CD4-positive, alpha-beta T cell treated with Interleukin-6 for 4 hours (primary cell): ENCODE results near the gene MTOR.
A peak's percentile ranks its signal among the peaks of the same experiment; 100 is the strongest.
"Not testable (repeated sequence)": the region's sequence is repeated elsewhere in the genome, so short reads cannot be mapped to it uniquely, and the experiment has no call there.

ENCODE experiments used
- DNase-seq: peaks from one replicate; pipeline ENCODE4 v3.0.0-alpha.2; 2020; ENCODE audit warnings: mixed read lengths

The MTOR gene

DNA sequence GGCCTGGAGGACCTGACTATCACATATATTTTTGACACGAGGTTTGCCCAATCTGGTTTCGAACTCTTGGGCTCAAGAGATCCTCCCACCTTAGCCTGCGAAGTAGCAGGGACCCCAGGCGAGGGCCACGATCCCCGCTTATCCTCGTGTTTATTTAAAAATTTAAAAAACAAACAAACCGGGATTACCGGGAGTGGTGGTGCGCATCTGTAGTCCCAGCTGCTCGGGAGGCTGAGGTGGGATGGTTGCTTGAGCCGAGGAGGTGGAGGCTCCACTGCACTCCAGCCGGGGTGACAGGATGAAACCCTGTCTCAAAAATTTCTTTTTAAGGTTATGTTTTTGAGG, 162.2 kb downstream of the MTOR start:
- no peak for DNase-seq

DNA sequence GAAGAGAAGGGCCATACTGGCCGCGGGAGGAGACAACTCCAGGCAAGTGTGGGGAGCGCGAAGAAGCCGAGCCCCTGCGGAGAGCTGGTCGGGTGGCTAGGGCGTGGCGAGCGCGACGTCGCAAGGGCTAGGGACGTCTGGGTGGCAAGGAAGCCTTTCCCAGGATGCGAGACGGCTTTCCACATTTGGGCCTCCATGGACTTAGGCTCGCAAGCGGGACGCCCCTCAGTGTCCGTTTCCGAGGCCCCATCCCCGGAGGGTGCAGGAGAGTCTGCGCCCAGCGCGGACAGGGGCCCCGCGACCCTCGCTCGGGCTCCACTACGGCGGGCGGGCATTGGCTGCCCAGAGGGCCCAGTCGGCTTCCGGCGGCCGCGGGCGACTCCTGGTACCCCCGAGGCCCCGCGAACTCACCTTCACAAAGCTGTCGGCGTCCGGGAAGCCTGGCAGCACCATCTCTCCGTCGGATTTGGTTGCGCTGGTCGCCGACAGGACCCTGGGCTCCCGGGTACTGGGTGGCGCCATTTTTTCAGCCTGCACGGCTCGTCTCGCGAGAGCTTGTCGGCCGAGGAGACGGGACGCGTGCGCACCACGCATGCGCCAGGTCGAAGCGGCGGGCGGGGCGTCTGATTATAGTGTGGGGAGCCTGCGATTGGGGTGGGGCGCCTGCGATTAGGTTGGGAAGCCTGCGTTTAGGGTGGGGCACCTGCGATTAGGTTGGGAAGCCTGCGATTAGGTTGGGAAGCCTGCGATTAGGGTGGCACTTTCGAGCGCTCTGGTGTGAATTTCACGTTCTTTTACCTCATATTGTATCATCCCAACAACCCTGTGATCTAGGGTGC, 162.8 kb downstream of the MTOR start, which contains the start of gene EXOSC10:
EXOSC10 (minus strand) TSS at position 560 of the 839 bp plus-strand sequence; CDS start at position 522, 38 bp downstream.
- peak; percentile 96 for DNase-seq

DNA sequence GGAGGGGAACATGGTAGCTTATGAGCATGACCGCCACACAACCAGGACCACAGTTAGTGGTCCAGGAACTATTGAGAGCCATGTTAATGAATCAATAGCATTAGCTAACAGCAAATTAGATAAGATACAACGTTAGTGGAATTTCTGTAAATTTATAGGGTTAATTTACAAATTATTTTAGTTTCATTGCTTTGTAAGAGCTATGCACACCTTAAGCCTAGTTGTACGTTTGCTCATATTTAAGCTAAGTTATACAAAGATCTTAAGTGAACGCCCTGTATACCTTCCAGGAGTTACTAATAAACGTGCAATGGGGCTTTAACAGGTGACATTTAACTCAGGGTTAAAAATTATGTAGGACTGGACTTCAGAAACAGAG, 163.4 kb downstream of the MTOR start:
- no peak for DNase-seq

DNA sequence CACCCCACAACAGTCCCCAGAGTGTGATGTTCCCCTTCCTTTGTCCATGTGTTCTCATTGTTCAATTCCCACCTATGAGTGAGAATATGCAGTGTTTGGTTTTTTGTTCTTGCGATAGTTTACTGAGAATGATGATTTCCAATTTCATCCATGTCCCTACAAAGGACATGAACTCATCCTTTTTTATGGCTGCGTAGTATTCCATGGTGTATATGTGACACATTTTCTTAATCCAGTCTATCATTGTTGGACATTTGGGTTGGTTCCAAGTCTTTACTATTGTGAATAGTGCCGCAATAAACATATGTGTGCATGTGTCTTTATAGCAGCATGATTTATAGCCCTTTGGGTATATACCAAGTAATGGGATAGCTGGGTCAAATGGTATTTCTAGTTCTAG, 178.6 kb downstream of the MTOR start:
- DNase-seq = not testable (repeated sequence)

DNA sequence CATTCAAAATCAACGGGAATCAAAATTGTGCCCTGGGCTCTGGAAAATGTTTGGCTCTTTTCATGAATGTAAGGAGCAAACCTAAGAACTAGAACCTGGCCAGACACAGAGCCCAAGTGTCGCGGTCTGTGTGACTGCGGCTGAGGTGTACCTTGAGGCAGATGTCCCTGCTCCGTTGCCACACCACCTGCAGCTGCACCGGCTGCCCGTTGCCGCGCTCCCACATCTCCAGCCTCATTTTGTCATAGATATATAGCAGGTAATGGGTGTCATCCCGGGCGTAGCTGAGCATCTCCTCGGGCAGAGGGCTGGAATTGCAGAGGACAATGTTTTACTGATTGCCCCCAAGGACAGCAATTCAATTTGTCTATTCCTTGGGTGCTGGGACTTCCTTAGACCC, 181.4 kb downstream of the MTOR start:
- DNase-seq = no peak

DNA sequence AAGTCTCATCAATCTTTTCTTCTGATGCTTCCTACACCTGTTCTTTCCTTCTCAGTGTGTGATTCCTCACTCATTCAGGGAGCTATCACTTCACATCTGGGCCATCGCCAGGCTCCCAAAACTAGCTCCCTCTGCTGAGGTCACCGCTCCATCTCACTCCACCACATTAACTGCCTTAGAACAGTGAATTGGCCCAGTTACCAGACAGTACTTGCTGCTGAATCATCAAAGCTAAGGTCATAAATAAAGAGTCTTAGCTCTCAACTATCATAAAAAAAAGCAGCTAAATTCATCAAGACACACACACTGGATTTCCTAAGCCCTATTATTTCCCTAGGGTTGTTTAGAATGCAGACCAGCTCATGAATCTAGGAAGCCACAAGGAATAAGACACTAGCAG, 183.7 kb downstream of the MTOR start:
- no peak for DNase-seq

DNA sequence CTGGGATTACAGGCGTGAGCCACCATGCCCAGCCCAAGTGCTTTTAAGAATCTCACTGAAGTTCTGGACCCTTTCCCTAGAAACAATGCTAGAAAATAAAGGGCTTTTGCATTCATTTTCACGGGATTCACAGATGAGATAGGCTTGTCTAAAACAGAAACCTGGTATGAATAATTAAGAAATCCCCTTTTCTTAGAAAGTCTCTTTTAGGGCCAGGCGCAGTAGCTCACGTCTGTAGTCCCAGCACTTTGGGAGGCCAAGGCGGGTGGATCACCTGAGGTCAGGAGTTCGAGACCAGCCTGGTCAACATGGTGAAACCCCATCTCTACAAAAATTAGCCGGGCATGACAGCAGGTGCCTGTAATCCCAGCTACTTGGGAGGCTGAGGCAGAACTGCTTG, 189.0 kb downstream of the MTOR start:
- not testable (repeated sequence) for DNase-seq

DNA sequence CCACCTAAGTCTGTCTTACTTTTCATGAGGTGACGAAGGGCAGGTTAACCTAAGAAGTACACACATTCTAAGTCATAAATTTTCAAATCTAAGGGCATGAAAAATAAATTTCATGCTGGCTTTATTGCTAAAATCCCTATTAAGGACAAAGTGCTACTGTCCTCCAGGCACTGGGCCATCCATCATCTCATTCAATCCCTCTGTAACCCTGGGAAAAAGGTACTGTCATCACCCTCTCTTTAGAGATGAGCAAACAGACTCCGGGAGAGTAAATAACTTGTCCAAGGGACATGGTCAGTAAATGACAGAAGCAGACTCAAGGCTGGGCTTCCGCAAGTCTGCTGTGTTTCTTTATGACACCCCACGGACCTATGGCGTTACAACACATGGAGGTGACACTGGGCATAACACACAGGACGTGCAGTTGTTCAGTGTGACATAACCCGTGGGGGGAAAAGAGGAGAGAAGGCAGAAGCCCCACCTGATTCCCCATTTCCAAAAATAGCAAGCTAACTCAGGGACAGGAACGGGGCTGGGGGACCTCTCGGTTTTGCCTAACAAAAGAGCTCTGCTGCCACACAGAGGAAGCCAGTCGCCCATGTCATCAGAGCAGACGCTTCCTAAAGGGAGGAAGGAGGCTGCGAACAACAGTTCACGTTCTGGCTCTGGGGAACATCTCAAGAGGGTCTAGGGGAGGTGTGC, 190.0 kb downstream of the MTOR start:
- DNase-seq = no peak

DNA sequence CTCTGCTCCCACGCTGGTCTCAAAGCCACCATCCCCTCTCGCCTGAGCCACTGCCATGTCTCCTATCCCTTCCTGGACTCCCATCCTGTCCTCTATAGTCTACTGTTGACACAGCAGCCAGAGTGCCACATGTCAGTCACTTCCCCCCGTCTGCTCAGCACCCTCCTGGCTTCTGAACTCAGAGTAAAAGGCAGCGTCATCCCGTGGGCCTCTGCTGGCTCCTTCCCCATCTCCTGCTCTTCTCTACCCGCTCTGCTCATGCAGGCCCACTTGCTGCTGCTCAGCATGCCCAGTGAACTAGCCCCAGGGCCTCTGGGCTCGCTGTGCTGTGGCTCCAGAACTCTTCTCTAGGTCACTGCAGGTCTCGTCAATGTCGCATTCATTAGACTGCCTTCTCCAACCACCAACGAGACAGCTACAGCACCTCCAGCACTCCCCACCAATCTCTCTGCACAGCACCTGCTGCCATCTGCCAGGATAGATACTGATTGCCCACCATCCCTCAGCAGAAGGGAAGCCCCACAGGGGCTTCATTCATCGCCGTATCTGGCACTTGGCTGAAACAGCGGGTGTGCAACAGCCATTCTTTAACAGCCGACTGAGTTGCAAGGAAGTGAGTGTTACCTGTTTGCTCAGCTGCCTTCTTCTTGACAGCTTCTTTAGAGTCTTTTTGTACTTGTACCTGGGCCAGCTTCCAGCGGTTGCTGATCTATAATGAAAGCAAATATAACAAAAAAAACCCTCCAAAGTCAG, 190.7 kb downstream of the MTOR start:
- no peak for DNase-seq

DNA sequence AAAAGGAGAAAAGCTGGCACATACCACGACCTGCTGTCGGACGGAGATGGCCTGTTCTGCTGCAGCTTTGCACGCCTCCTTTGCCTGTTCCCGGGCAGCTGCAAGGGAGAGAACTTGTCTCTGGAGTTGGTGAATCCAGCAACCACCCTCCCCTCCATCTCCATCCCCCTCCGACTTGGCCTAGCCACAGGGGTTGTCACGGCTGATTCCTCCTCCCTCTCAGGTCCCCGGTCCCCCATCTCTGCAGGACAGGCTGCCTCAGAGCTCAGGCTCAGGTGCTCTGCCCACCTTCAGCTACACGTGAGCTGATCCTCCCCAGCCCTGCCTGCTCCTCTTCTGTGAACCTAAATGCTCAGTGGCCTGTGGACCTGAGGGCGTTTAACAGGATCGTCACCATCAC, 191.5 kb downstream of the MTOR start:
- no peak for DNase-seq

DNA sequence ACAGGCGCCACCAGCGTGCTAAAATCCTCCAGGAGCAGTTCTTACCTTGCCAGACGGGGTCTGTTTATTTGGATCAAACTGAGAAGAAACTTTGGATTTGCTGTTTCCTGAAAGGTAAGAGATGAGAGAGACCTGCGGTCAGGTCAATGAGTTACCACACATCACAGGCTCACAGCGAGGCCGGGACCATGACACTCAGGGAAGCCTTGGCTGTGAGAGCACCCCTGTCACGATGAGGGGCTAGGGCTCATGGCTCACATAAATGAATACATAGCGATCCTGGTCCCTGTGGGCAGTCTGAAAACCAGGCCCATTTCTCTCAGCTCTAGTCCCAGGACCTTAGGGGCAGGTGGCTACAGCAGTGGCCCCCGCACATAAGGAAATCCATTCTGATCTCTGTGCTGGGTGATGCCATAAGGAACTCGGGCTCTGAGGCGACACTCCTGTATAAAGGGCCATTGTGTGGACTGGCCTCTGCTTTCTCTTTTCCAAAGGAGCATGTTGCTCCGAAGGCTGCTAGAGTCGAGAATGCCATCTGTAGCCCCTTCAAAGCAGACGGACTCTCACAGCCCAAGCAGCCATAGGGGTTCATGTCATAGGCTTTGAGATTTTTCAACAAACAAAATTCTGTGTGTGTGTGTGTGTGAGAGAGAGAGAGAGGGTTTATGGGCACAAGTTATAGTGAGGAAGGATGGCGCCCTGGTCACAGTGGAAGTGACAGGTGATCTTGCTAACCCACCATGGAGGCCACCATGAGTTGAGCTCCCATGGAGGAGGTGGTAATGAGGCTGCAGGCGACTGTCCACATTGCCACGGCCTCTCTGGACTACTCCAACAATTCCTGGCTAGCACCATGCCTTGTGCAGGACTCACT, 193.5 kb downstream of the MTOR start:
- DNase-seq = no peak

DNA sequence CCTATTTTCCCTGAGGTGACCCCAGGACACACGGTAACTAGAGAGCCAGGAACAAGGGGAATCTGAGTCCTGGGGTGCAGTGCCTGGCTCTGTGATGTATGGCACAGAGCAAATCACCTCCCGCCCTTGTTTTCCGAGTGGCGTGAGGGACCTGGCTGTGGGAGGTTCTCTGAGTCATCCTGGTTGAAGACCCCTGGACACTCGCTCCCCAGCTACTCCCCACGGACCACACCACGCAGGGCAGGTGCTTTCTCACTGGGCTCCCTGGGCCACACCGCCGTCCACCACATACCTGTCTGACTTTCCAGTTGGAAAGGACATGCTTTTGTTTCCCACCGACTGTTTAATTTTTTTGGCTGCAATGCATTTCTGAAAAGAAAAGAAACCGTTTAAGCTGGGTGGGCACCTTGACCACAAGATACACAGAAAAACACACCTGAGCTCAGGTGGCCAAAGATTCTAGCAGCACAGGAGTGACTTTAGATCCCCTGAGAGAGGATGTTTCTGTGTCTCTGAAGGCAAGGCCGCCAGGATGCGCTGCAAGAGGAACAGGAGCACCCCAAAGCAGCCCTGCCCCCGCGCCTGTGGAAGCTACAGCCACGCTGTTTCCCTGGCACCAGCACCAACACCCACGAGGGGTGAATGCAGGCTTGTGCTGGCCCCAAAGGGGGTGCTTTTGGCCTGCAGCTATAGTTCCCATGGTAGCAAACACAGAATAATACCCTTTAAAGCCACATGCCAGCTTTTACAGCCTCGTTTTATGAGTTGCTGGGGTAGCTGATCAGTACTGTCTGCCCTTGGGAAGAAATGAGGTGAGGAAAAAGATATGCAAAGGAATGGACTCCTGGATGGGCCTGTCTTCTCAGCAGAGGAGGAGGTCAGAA, 194.4 kb downstream of the MTOR start:
- DNase-seq = no peak

DNA sequence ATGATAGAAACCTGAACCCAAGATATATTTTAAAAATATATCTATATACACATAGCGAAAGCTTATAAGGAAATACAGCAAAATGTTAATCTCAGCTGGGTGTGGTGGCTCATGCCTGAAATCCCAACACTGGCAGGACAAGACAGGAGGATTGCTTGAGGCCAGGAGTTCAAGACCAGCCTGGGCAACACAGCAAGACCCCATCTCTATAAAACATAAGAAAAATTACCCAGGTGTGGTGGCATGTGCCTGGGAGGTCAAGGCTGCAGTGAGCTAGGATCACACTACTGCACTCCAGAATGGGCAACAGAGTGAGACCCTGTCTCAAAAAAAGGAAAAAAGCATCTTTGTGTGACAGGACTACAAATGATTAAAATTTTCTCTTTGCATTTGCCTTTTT, 196.6 kb downstream of the MTOR start:
- no peak for DNase-seq

DNA sequence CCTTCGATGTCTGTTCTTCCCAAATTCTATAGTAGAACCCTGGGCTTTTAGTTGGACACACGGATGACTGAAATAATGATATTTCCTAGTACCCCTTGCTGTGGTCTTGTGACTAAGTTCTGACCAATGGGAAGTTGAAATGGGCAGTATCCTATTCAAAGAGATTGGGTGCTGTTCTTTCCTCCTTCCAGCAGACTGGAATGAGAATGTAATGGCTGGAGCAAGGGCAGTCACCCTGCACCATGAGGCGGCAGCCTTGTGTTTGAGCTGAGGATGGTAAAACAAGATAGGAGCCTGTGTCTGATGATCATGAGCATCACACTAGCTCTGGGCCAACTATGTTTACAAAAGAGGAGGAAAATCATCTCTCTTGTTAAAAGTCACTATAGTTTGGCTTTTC, 197.4 kb downstream of the MTOR start:
- no peak for DNase-seq

DNA sequence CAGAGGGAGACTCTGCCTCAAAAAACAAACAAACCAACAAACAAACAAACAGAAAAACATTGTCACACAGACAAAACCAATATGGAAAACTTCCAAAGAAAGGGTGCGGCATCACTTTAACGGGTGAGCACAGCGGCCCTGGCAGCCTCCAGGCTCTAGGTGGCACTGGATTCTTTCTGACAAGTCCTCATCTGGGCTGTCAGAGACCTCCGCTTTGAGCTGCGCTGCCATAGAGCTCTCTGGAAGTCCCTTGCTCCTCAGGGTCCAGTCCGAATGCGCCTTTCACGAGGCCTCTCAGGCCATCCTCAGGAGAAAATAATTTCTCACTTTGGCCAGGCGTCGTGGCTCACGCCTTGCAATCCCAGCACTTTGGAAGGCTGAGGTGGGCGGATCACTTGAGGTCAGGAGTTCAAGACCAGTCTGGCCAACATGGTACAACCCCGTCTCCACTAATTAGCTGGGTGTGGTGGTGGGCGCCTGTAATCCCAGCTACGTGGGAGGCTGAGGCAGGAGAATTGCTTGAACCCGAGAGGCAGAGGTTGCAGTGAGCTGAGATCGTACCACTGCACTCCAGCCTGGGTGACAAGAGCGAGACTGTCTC, 198.3 kb downstream of the MTOR start:
- not testable (repeated sequence) for DNase-seq

DNA sequence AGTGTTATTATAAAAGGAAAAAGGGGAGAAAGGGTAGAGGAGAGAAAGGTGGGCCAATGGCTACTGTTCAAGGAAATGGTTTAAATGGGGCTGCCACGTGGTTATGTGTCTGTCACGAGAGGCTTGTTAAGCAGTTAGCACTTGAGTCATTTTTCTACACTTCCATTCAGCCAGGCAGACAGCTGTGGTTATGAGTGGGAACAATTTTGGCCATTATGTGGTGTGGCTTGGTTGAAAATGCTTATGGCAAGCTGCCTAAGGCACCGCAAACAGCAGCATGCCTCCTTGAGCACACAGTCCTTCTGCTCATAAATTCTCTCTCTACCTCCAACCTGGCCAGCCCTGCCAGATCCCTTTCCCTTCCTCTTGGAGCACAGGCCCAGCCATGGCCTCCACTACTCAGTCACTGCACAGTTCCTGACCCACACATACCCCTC, 199.4 kb downstream of the MTOR start:
- no peak for DNase-seq

DNA sequence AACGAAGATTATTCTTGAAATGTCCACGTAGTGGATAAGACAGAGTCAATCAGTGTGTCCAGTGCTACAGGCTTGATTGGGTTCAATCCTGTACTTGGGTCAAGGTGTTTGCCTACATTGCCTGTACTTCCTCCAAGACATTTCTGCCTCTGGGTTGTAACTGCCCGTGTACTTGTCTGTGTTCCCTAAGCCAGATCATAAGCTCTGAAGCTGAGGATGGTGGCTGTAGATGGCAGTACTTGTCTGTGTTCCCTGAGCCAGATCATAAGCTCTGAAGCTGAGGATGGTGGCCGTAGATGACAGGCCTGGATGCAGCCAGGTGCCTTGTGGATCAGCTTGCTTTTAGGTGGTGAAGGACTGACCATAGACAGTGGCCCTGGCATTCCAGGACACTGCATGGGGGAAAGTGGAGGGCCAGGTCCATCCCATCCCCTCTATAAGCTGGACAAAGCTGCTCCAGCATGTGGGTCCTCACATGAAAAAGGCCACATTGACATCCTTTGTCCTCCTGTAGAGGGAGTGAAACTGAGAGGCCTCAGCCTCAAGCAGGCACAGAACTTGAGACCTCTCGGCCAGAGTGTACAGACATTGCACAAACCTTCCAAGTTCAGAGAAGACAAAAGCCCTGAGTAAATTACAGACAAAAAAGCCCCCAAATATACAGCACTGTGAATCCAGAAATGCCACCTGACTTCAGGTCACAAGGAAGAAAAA, 200.5 kb downstream of the MTOR start:
- no peak for DNase-seq

DNA sequence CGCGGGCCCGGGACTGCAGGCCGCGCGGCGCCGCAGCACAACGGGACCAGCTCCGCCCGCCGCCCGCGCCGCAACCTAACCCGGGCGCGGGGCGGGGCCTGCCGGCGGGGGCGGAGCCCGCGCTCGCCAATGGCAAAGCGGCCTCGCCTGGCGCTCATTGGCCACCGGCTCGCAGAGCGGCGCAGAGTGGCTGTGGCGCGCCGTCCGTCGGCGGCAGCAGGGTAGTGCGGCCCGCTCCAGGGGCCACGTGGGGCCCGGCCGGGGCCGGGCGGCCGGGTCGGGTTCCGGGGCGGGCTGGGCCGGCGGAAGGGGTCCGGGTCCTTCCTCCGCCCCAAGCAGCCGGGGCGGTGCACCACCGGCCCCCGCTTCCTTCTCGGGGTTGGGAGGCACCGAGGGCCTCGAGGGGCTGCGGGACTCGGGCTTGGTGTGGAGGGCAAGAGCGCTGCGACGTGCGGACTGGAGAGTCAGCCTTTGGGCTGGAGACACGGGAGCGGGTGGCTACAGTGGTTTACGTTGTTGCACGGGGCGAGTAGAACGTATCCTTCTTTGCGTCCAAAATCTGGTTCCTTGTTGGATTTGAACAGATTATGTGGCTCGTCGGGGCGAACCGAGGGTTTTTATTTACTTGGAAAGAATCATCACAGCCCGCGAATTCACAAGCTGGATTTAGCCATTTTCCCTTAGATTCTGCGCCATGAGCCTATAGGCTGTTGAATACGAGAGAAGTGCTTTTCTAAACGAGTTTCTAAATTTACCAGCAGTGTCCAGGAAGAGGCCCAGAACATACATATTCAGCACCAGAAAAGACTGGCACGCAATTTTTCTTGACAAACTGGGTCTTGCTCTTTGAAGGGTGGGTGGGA, 202.2 kb downstream of the MTOR start, which contains the start of gene SRM:
SRM (minus strand) TSS at position 51 of the 863 bp plus-strand sequence. CDS start 75 bp downstream, outside the sequence.
- peak; percentile 94 for DNase-seq
